Measurements from ENCODE around the gene CIAO3.
"Not testable (repeated sequence)": the region's sequence is repeated elsewhere in the genome, so short reads cannot be mapped to it uniquely, and the experiment has no call there.

Gene CIAO3

DNA sequence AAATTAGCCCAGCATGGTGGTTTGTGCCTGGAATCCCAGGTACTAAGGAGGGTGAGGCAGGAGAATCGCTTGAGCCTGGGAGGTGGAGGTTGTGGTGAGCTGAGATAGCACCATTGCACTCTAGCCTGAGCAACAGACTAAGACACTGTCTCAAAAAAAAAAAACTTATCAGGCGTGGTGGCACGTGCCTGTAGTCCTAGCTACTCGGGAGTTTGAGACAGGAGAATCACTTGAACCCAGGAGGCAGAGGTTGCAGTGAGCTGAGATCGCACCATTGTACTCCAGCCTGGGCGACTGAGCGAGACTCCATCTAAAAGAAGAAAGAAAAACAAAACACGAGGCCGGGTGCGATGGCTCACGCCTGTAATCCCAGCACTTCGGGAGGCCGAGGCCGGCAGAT lies 2.1 kb upstream of the CIAO3 start:
- not testable (repeated sequence) for H3K4me3 ChIP-seq (ENCODE audit: extremely low read depth, insufficient read depth, low read length, poor library complexity, severe bottlenecking); H3K9me3 ChIP-seq (ENCODE audit: control insufficient read depth, low read length); H3K4me1 ChIP-seq (ENCODE audit: control insufficient read depth, insufficient read depth, low read length, poor library complexity, severe bottlenecking); H3K27ac ChIP-seq (ENCODE audit: low read depth, low read length, severe bottlenecking)
- peaks cover 13% of the 10 kb centered on the region for H3K36me3 ChIP-seq (ENCODE audit: control insufficient read depth, insufficient read depth, low read length)
- 84 to 94% methylated on average over 9 to 10 of the region's 14 CpGs for WGBS, 2 experiments (ENCODE audit: insufficient coverage in 2 of 2)

DNA sequence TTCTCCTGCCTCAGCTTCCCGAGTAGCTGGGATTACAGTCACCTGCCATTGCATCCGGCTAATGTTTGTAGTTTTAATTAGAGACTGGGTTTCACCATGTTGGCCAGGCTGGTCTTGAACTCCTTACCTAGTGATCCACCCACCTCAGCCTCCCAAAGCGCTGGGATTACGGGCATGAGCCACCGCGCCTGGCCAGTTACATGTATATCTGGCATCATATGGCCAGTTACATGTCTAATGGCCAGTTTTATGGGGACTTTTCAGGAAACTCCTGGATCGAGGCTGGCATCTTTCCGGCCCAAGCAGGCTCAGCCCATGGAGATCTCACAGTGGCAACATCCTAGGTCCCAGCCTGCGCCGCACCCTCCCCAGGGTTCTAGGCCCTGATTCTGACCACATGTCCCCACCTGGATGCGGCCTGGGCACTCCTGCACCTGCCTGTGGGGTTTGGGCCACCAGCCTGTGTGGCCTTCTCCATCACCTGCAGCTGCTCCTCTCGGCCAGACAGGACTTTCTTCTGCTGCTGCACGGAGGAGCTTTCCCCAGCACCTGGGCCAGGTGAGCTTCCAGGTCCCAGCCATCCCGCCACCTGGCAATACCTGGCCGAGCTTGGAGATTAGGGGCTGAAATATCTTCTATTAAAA lies 1.3 kb upstream of the CIAO3 start:
- Histone ChIP-seq H3K36me3 (ENCODE audit: control insufficient read depth, insufficient read depth, low read length) (peaks cover 20% of the 10 kb centered on the region), H3K4me1 (ENCODE audit: control insufficient read depth, insufficient read depth, low read length, poor library complexity, severe bottlenecking) (no peaks in the 10 kb centered on the region), H3K4me3 (ENCODE audit: extremely low read depth, insufficient read depth, low read length, poor library complexity, severe bottlenecking) (no peak overlapping the region), H3K27ac (ENCODE audit: low read depth, low read length, severe bottlenecking) (no peak overlapping the region), H3K9me3 (ENCODE audit: control insufficient read depth, low read length) (no peaks in the 10 kb centered on the region)
- WGBS, 2 experiments (ENCODE audit: insufficient coverage in 2 of 2): 96 to 97% methylated on average over 13 to 15 of the region's 15 CpGs

DNA sequence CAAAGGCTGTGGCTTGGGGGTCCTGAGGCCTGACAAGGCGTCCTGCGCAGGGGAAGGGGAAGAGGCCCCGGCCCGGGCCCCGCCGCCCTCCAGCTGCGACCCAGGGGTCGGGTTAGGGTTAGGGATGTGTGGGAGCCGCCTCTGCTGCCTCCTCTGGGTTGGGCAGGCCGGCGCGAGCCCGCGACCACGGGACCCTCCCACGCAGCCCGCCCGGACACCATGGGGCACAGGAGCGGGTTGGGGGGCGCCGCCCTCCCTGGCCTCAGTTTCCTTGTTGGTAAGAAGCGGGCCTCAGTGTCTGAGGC lies 386 bp downstream of the CIAO3 start:
- peak overlapping the region; percentile 82 for H3K4me3 ChIP-seq (ENCODE audit: extremely low read depth, insufficient read depth, low read length, poor library complexity, severe bottlenecking)
- peaks cover 37% of the 10 kb centered on the region for H3K36me3 ChIP-seq (ENCODE audit: control insufficient read depth, insufficient read depth, low read length)
- WGBS, 2 experiments (ENCODE audit: insufficient coverage in 2 of 2): 1% methylated on average over 18 of the region's 22 CpGs
- H3K4me1 ChIP-seq (ENCODE audit: control insufficient read depth, insufficient read depth, low read length, poor library complexity, severe bottlenecking): no peaks in the 10 kb centered on the region
- no peak overlapping the region for H3K27ac ChIP-seq (ENCODE audit: low read depth, low read length, severe bottlenecking)
- no peaks in the 10 kb centered on the region for H3K9me3 ChIP-seq (ENCODE audit: control insufficient read depth, low read length)

DNA sequence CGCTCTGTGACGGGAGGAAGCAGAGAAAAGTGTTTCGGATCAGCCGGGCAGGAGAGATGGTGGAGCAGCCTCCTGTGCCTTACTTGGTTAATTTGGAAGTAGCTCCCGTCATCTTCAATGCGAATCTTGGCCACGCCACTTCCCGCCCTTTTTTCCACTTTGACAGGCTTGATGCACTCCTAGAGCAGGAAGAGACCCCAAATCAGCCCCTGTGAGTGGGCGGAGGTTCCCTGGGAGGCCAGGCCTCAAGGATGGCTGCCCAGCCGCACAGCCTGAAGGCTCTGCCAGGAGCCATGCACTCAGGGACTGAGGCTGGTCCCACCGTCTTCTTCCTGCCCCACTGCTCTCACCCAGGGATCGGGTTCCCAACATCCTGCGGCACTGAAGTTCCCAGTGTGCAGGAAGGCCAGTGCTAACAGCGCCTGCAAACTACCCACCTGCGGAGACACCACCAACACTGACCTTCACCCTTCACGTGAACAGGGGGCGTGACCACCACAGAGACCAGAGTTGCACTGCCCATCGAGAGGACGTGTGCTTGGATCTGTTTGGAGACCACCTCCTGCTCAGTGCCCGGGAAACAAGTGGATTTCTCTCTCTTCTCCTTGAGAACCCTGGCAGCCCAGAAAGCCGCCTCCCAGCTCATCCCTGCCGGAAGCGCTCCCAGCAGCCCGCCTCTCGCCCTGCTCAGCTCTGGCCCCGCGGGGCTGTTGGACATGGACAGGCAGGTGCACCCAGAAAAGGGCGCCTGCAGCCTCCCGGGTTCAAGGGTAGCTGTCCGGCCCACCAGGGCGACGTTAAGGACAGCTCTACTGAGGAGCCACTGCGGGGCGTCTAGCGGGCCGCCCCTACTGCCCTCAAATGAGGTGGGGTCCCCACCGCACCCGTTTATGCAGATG lies 988 bp downstream of the CIAO3 start:
- WGBS, 2 experiments (ENCODE audit: insufficient coverage in 2 of 2): 54 to 80% methylated on average over 25 to 34 of the region's 38 CpGs
- Histone ChIP-seq H3K4me3 (ENCODE audit: extremely low read depth, insufficient read depth, low read length, poor library complexity, severe bottlenecking) (peak overlapping the region; percentile 82), H3K36me3 (ENCODE audit: control insufficient read depth, insufficient read depth, low read length) (peaks cover 39% of the 10 kb centered on the region), H3K27ac (ENCODE audit: low read depth, low read length, severe bottlenecking) (no peak overlapping the region), H3K4me1 (ENCODE audit: control insufficient read depth, insufficient read depth, low read length, poor library complexity, severe bottlenecking) (no peaks in the 10 kb centered on the region), H3K9me3 (ENCODE audit: control insufficient read depth, low read length) (no peaks in the 10 kb centered on the region)

DNA sequence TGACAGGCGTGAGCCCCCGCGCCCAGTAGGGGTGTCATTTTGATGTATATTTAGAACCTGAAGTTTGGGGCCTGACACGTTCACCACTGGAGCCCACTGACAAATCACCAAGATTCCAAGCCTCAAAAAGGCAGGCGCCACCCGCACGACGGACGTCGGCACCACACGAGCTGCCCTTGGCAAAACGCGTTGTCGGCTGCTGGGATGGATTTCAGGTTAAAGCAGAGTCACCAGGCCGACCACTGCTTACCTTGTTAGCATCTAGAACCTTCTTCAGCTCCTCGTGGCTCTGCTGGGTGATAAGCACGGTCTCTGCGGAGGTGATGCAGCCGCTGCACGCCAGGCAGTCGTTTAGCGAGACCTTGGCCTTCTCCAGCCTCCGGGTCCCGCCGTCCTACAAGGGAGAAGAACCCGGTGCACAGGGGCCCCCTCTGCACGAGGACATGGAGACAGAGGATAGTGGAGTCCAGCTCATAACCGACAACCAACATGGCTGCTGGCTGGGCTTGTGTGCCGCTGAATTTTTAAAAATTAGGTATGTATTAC lies 3.8 kb downstream of the CIAO3 start:
- Histone ChIP-seq H3K27ac (ENCODE audit: low read depth, low read length, severe bottlenecking) (no peak overlapping the region), H3K36me3 (ENCODE audit: control insufficient read depth, insufficient read depth, low read length) (peaks cover 51% of the 10 kb centered on the region), H3K4me1 (ENCODE audit: control insufficient read depth, insufficient read depth, low read length, poor library complexity, severe bottlenecking) (no peaks in the 10 kb centered on the region), H3K9me3 (ENCODE audit: control insufficient read depth, low read length) (no peaks in the 10 kb centered on the region), H3K4me3 (ENCODE audit: extremely low read depth, insufficient read depth, low read length, poor library complexity, severe bottlenecking) (no peak overlapping the region)
- 95 to 96% methylated on average over 29 of the region's 29 CpGs for WGBS, 2 experiments (ENCODE audit: insufficient coverage in 2 of 2)

DNA sequence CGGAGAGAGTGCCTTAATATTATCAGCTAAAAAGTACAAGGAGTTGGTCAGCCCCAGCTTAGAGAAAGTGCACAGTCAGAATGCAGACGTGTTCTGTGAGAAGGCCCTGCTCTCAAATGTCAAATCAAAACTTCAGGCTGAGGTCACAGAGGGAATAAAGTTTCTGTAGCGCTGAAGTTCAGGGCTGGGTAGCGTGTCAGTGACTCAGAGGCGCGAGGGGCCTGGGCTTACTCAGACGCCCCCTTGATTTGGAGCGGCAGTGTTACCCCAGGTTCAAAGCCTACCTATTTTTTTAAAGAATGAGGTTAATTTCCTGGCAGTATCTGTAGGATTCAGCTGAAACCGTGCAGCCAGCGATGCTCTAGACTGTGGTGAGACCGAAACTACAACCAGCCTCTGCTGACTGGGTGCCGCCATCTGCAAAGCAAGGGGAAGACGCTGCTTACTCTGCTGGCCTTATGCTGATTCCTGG lies 4.8 kb downstream of the CIAO3 start:
- Histone ChIP-seq H3K9me3 (ENCODE audit: control insufficient read depth, low read length) (no peaks in the 10 kb centered on the region), H3K36me3 (ENCODE audit: control insufficient read depth, insufficient read depth, low read length) (peaks cover 57% of the 10 kb centered on the region), H3K4me1 (ENCODE audit: control insufficient read depth, insufficient read depth, low read length, poor library complexity, severe bottlenecking) (no peaks in the 10 kb centered on the region), H3K27ac (ENCODE audit: low read depth, low read length, severe bottlenecking) (no peak overlapping the region), H3K4me3 (ENCODE audit: extremely low read depth, insufficient read depth, low read length, poor library complexity, severe bottlenecking) (no peak overlapping the region)
- WGBS, 2 experiments (ENCODE audit: insufficient coverage in 2 of 2): 97 to 98% methylated on average over 13 of the region's 13 CpGs

DNA sequence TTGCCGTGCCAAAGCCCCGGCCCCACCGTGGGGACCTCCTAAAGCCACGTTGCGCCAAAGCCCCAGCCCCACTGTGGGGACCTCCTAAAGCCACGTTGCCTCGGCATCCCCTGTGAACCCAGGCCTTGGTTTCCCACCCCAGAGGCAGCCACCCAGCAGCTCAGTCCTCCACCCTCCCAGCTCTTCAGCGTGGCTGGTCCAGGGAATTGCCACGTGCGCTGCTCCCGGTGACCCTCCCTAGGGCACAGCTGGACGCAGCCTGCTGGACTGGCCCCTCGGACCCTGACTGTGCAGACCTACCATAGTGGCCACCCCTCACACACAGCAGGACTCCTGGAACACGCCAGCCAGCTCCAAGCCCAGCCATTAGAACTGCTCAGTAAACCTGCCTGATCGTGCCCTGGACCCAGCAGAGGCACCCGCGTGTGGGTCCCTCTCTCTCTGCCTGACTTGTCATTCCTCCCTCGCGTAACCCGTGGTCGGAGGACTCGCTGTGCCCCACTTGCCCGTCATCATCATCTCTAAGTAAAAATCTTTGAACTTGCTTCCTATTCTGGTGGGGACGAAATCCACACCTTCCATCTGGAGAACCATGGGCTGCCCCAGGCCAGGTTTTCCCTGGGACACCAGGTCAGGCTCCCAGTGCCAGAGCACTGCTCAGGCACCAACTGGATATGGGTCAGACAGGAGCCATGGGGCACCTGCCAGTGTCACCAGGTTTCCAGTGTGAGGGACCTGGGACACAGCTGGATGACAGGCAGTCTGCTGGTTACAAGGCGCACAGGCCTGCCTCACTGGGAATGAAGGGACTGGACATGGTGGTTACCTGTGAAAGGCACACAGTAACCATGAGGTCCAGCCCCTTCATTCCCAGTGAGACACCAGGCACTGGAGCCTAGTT lies 5.6 kb downstream of the CIAO3 start:
- Histone ChIP-seq H3K4me1 (ENCODE audit: control insufficient read depth, insufficient read depth, low read length, poor library complexity, severe bottlenecking) (no peaks in the 10 kb centered on the region), H3K4me3 (ENCODE audit: extremely low read depth, insufficient read depth, low read length, poor library complexity, severe bottlenecking) (no peak overlapping the region), H3K36me3 (ENCODE audit: control insufficient read depth, insufficient read depth, low read length) (peaks cover 62% of the 10 kb centered on the region), H3K27ac (ENCODE audit: low read depth, low read length, severe bottlenecking) (no peak overlapping the region), H3K9me3 (ENCODE audit: control insufficient read depth, low read length) (no peaks in the 10 kb centered on the region)
- WGBS, 2 experiments (ENCODE audit: insufficient coverage in 2 of 2): 93 to 96% methylated on average over 21 to 25 of the region's 25 CpGs

DNA sequence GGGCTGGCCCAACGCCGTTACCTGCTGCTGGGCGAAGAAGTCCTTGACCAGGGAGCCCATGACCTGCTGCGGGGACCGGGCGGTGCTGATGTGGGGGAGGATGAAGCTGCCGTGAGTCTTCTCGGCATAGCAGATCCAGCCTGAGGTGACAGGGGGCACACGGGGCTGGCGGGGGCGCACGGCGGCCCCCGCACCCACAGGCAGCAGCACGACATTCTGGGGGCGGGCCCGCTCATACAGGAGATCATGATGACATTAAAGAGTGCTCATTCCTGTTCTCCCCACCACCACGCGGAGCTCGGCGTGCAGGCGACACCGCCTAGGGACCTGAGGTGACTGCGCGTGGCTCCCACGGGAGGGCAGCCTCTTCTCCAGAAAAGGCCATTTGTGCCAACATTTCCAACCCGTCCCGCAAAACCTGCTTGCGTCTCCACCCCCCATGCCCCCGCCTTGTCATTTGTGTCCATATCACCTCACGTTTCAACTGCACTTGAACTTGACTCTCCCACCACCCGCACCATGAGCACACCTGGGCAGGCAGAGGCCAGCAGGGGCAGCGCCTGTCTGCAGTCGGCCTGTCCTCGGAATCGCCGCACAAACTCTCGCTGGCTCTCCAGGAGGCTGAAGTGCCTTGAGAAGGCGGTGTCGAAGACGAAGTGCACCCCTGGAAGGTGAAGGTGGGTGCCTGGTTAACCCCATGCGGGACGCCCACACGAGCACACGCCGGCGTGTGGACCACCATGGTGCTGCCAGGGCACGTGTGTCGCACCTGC lies 6.4 kb downstream of the CIAO3 start:
- Histone ChIP-seq H3K27ac (ENCODE audit: low read depth, low read length, severe bottlenecking) (no peak overlapping the region), H3K36me3 (ENCODE audit: control insufficient read depth, insufficient read depth, low read length) (peaks cover 62% of the 10 kb centered on the region), H3K4me1 (ENCODE audit: control insufficient read depth, insufficient read depth, low read length, poor library complexity, severe bottlenecking) (no peaks in the 10 kb centered on the region), H3K4me3 (ENCODE audit: extremely low read depth, insufficient read depth, low read length, poor library complexity, severe bottlenecking) (no peak overlapping the region), H3K9me3 (ENCODE audit: control insufficient read depth, low read length) (no peaks in the 10 kb centered on the region)
- WGBS, 2 experiments (ENCODE audit: insufficient coverage in 2 of 2): 94 to 95% methylated on average over 42 to 48 of the region's 49 CpGs

DNA sequence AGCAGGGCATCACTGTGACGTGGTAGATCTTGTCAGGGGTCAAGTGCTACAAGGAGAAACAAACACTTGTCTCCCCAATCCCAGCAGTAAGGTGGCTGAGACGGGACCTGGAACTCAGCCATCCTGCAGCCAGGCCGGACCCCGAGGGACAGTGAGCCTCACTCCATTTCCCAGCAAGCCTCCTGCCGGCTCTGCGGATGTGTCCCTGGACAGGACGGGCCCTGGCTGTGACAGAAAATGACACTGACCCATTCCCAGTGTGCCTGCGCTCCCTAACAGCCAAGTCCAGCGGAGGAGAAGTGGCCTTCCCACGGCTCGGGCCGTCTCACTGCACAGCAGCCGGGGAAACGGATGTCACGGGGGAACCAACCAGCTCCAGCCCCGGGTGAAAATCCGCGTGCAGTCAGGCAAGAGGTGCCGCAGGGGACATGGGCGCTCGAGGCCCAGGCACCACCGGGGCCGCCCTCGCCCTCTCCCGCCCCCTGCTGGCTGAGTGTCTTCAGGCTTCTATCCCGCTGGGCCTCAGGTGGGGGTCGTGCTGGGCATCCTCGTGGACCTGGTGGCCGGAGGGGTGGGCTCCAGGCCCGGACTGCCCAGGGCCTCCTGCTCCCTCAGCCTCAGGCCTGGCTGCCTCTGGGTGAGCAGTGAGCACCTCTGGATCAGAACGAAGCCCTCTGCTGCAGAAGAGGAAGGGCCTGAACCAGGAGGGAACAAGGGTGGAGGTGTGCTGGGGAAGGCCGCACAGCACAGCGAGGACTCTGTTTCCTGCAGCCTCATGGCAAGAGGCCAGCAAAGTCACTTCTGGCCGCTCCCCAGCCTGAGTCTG lies 7.2 kb downstream of the CIAO3 start:
- Histone ChIP-seq H3K36me3 (ENCODE audit: control insufficient read depth, insufficient read depth, low read length) (peaks cover 55% of the 10 kb centered on the region), H3K4me3 (ENCODE audit: extremely low read depth, insufficient read depth, low read length, poor library complexity, severe bottlenecking) (no peak overlapping the region), H3K4me1 (ENCODE audit: control insufficient read depth, insufficient read depth, low read length, poor library complexity, severe bottlenecking) (no peaks in the 10 kb centered on the region), H3K9me3 (ENCODE audit: control insufficient read depth, low read length) (no peaks in the 10 kb centered on the region), H3K27ac (ENCODE audit: low read depth, low read length, severe bottlenecking) (no peak overlapping the region)
- WGBS, 2 experiments (ENCODE audit: insufficient coverage in 2 of 2): 86 to 87% methylated on average over 33 to 34 of the region's 34 CpGs

Data from mesodermal cell (in vitro differentiated cells).